ENCODE results near the gene TCF3.
A peak's percentile ranks its signal among the peaks of the same experiment; 100 is the strongest.

Gene TCF3

DNA sequence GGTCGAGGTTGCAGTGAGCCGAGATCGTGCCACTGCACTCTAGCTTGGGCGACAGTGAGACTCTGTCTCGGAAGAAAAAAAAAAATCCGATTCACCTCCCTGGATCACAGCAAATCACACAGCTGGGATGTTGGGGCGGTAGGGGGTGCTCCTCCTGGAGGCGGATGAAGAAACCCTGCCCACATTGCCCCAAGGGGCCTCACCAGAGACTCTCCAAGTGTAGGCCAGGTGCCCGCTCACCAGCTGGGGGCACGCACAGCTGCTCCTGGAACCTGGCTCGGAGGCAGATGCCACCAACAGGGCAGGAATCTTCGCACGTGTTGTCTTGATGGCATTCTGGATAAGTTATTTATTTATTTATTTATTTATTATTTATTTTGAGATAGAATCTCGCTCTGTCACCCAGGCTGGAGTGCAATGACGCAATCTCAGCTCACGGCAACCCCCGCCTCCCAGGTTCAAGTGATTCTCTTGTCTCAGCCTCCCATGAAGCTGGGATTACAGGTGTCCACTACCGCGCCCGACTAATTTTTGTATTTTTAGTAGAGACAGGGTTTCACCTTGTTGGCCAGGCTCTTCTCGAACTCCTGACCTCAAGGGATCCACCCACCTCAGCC lies 50.2 kb downstream of the TCF3 start:
- 95% methylated on average over 19 of the region's 21 CpGs for WGBS
- no peak overlapping the region for H2AK5ac ChIP-seq (ENCODE audit: low read length, severe bottlenecking)
- no peak overlapping the region for H2BK5ac ChIP-seq (ENCODE audit: low read depth, low read length, poor library complexity, severe bottlenecking)
- no peak overlapping the region for H3K4me2 ChIP-seq (ENCODE audit: low read length, poor library complexity, severe bottlenecking)
- no peak for DNase-seq
- peaks cover 29 to 43% of the 10 kb centered on the region in 2 experiments for H3K36me3 ChIP-seq (ENCODE audit: control insufficient read depth in 1 of 2, insufficient read depth in 2 of 2, low read depth in 1 of 2, low read length in 2 of 2)
- no peak overlapping the region for H3K27ac ChIP-seq (ENCODE audit: low read length, poor library complexity, severe bottlenecking)
- no peak overlapping the region for H2BK12ac ChIP-seq (ENCODE audit: low read length in 2 of 2)
- no peak overlapping the region for H3K14ac ChIP-seq (ENCODE audit: low read length in 2 of 2)
- H4K91ac ChIP-seq (ENCODE audit: low read length): no peak overlapping the region
- H3K9me3 ChIP-seq (ENCODE audit: control insufficient read depth, low read length): no peaks in the 10 kb centered on the region
- H3K4me1 ChIP-seq (ENCODE audit: control insufficient read depth, insufficient read depth, low read depth, low read length): peaks cover 18% of the 10 kb centered on the region
- H2BK120ac ChIP-seq (ENCODE audit: low read depth, low read length): no peak overlapping the region
- no peak overlapping the region for H3K4me3 ChIP-seq (ENCODE audit: insufficient read depth in 1 of 2, low read depth in 1 of 2, low read length in 2 of 2)
- no peak overlapping the region for H2BK15ac ChIP-seq (ENCODE audit: low read depth, poor library complexity, severe bottlenecking)
- H3K18ac ChIP-seq (ENCODE audit: low read depth in 1 of 2, low read length in 2 of 2): no peak overlapping the region
- H4K8ac ChIP-seq (ENCODE audit: low read length): no peak overlapping the region
- no peak overlapping the region for H2AFZ ChIP-seq (ENCODE audit: low read depth, low read length)
- peaks cover 22% of the 10 kb centered on the region for H3K79me1 ChIP-seq (replicated peaks; ENCODE audit: low read length, poor library complexity, severe bottlenecking)
- H3K4ac ChIP-seq (ENCODE audit: low read depth in 1 of 2, low read length in 2 of 2): no peak overlapping the region
- no peaks in the 10 kb centered on the region for H3K27me3 ChIP-seq (ENCODE audit: control insufficient read depth in 1 of 2, insufficient read depth in 1 of 2, low read length in 2 of 2)
- H3K23ac ChIP-seq (ENCODE audit: low read length in 2 of 2): no peak overlapping the region
- H3K9ac ChIP-seq (ENCODE audit: low read length): no peak overlapping the region

DNA sequence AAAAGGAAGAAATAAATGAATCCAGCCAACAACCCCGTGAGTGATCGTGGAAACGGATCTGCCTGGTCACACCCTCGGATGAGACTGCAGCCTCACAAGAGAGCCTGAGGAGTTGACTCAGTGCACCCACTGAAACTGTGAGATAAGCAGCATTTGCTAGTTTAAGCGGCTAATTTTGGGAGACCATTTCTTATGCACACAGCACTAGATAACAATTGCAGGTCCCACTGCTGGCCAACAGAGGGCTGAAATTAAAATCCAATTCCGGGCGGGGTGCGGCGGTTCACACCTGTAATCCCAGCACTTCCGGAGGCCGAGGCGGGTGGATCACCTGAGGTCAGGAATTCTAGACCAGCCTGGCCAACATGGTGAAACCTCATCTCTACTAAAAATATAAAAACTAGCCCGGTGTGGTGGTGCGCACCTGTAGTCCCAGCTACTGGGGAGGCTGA lies 50.8 kb downstream of the TCF3 start:
- Histone ChIP-seq H3K27ac (ENCODE audit: low read length, poor library complexity, severe bottlenecking) (no peak overlapping the region), H3K18ac (ENCODE audit: low read depth in 1 of 2, low read length in 2 of 2) (no peak overlapping the region), H2AK5ac (ENCODE audit: low read length, severe bottlenecking) (no peak overlapping the region), H3K23ac (ENCODE audit: low read length in 2 of 2) (no peak overlapping the region), H2BK120ac (ENCODE audit: low read depth, low read length) (no peak overlapping the region), H3K4me3 (ENCODE audit: insufficient read depth in 1 of 2, low read depth in 1 of 2, low read length in 2 of 2) (no peak overlapping the region), H4K8ac (ENCODE audit: low read length) (no peak overlapping the region), H2BK12ac (ENCODE audit: low read length in 2 of 2) (no peak overlapping the region), H3K79me1 (replicated peaks; ENCODE audit: low read length, poor library complexity, severe bottlenecking) (peaks cover 24% of the 10 kb centered on the region), H3K4me2 (ENCODE audit: low read length, poor library complexity, severe bottlenecking) (no peak overlapping the region), H3K4ac (ENCODE audit: low read depth in 1 of 2, low read length in 2 of 2) (no peak overlapping the region), H2BK5ac (ENCODE audit: low read depth, low read length, poor library complexity, severe bottlenecking) (no peak overlapping the region), H3K27me3 (ENCODE audit: control insufficient read depth in 1 of 2, insufficient read depth in 1 of 2, low read length in 2 of 2) (no peaks in the 10 kb centered on the region), H2BK15ac (ENCODE audit: low read depth, poor library complexity, severe bottlenecking) (no peak overlapping the region), H3K9me3 (ENCODE audit: control insufficient read depth, low read length) (no peaks in the 10 kb centered on the region), H2AFZ (ENCODE audit: low read depth, low read length) (no peak overlapping the region), H4K91ac (ENCODE audit: low read length) (no peak overlapping the region), H3K4me1 (ENCODE audit: control insufficient read depth, insufficient read depth, low read depth, low read length) (peaks cover 18% of the 10 kb centered on the region), H3K14ac (ENCODE audit: low read length in 2 of 2) (no peak overlapping the region), H3K36me3 (ENCODE audit: control insufficient read depth in 1 of 2, insufficient read depth in 2 of 2, low read depth in 1 of 2, low read length in 2 of 2) (peaks cover 35 to 47% of the 10 kb centered on the region in 2 experiments), H3K9ac (ENCODE audit: low read length) (no peak overlapping the region)
- DNase-seq: no peak
- 97% methylated on average over 14 of the region's 14 CpGs for whole genome bisulfite sequencing

- Histone ChIP-seq H2AK5ac (ENCODE audit: low read length, severe bottlenecking) (no peak overlapping the region), H3K18ac (ENCODE audit: low read depth in 1 of 2, low read length in 2 of 2) (no peak overlapping the region), H3K9ac (ENCODE audit: low read length) (no peak overlapping the region), H3K4me1 (ENCODE audit: control insufficient read depth, insufficient read depth, low read depth, low read length) (peaks cover 14% of the 10 kb centered on the region), H2BK5ac (ENCODE audit: low read depth, low read length, poor library complexity, severe bottlenecking) (no peak overlapping the region), H4K8ac (ENCODE audit: low read length) (no peak overlapping the region), H2BK15ac (ENCODE audit: low read depth, poor library complexity, severe bottlenecking) (no peak overlapping the region), H4K91ac (ENCODE audit: low read length) (peak overlapping the region; percentile 20), H2BK12ac (ENCODE audit: low read length in 2 of 2) (no peak overlapping the region), H3K23ac (ENCODE audit: low read length in 2 of 2) (no peak overlapping the region), H3K36me3 (ENCODE audit: control insufficient read depth in 1 of 2, insufficient read depth in 2 of 2, low read depth in 1 of 2, low read length in 2 of 2) (peaks cover 48 to 58% of the 10 kb centered on the region in 2 experiments), H2AFZ (ENCODE audit: low read depth, low read length) (no peak overlapping the region), H3K9me3 (ENCODE audit: control insufficient read depth, low read length) (no peaks in the 10 kb centered on the region), H3K27ac (ENCODE audit: low read length, poor library complexity, severe bottlenecking) (no peak overlapping the region), H3K27me3 (ENCODE audit: control insufficient read depth in 1 of 2, insufficient read depth in 1 of 2, low read length in 2 of 2) (no peaks in the 10 kb centered on the region), H2BK120ac (ENCODE audit: low read depth, low read length) (no peak overlapping the region), H3K4me3 (ENCODE audit: insufficient read depth in 1 of 2, low read depth in 1 of 2, low read length in 2 of 2) (no peak overlapping the region), H3K14ac (ENCODE audit: low read length in 2 of 2) (no peak overlapping the region), H3K4ac (ENCODE audit: low read depth in 1 of 2, low read length in 2 of 2) (no peak overlapping the region), H3K4me2 (ENCODE audit: low read length, poor library complexity, severe bottlenecking) (no peak overlapping the region), H3K79me1 (replicated peaks; ENCODE audit: low read length, poor library complexity, severe bottlenecking) (peaks cover 21% of the 10 kb centered on the region)
- WGBS: over 99% methylated on average over 15 of the region's 15 CpGs
- DNase-seq: no peak
These were observed 53.0 kb downstream of the TCF3 start for GRCh38 chr19:1599460-1599846.

DNA sequence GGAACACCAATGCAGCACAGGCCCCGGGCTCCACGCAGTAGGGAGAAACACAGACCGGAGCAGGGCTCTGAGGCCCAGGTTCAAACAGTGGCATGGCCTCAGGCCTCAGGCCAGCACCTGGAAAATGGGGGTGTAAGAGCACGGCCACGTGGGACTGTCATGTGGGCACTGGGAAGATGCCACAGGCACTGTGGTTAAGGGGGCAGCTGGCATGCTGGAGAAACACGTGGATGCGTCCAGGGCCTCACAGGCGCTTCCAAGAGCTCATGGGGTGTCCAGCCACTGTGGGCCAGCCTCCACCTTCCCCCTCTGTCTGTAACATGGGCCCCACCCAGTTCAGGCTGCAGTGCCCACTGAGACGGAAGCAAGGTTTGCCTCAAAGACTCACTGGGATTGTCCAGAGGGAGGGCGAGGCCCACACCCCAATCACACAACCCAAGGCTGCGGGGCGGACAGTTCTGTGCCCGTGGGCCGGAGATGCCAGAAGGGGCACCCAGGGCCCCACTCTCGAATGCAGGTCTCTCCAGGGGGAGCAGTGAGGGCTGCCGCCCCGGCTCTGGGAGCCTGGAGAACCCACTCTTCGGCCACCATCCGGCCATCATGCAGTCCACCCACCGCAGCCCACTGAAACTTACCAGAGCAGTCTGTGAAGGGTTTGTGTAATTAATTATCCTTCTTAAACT lies 53.5 kb downstream of the TCF3 start:
- no peak overlapping the region for H2BK5ac ChIP-seq (ENCODE audit: low read depth, low read length, poor library complexity, severe bottlenecking)
- peaks cover 21% of the 10 kb centered on the region for H3K79me1 ChIP-seq (replicated peaks; ENCODE audit: low read length, poor library complexity, severe bottlenecking)
- no peak overlapping the region for H3K23ac ChIP-seq (ENCODE audit: low read length in 2 of 2)
- H3K4me2 ChIP-seq (ENCODE audit: low read length, poor library complexity, severe bottlenecking): no peak overlapping the region
- no peak overlapping the region for H2BK120ac ChIP-seq (ENCODE audit: low read depth, low read length)
- H3K9me3 ChIP-seq (ENCODE audit: control insufficient read depth, low read length): no peaks in the 10 kb centered on the region
- peak overlapping the region; percentile 0 for H4K8ac ChIP-seq (ENCODE audit: low read length)
- no peak overlapping the region for H3K4ac ChIP-seq (ENCODE audit: low read depth in 1 of 2, low read length in 2 of 2)
- no peak overlapping the region for H2AFZ ChIP-seq (ENCODE audit: low read depth, low read length)
- no peak overlapping the region for H3K27ac ChIP-seq (ENCODE audit: low read length, poor library complexity, severe bottlenecking)
- H3K4me3 ChIP-seq (ENCODE audit: insufficient read depth in 1 of 2, low read depth in 1 of 2, low read length in 2 of 2): no peak overlapping the region
- H3K18ac ChIP-seq (ENCODE audit: low read depth in 1 of 2, low read length in 2 of 2): no peak overlapping the region
- H3K27me3 ChIP-seq (ENCODE audit: control insufficient read depth in 1 of 2, insufficient read depth in 1 of 2, low read length in 2 of 2): no peaks in the 10 kb centered on the region
- no peak overlapping the region for H4K91ac ChIP-seq (ENCODE audit: low read length)
- 97% methylated on average over 19 of the region's 20 CpGs for WGBS
- no peak for DNase-seq
- H3K14ac ChIP-seq (ENCODE audit: low read length in 2 of 2): no peak overlapping the region
- no peak overlapping the region for H2BK12ac ChIP-seq (ENCODE audit: low read length in 2 of 2)
- H2BK15ac ChIP-seq (ENCODE audit: low read depth, poor library complexity, severe bottlenecking): no peak overlapping the region
- H3K9ac ChIP-seq (ENCODE audit: low read length): no peak overlapping the region
- H3K36me3 ChIP-seq (ENCODE audit: control insufficient read depth in 1 of 2, insufficient read depth in 2 of 2, low read depth in 1 of 2, low read length in 2 of 2): peaks cover 53 to 62% of the 10 kb centered on the region in 2 experiments
- H3K4me1 ChIP-seq (ENCODE audit: control insufficient read depth, insufficient read depth, low read depth, low read length): peaks cover 10% of the 10 kb centered on the region
- H2AK5ac ChIP-seq (ENCODE audit: low read length, severe bottlenecking): no peak overlapping the region

Data from mesenchymal stem cell (in vitro differentiated cells and primary cell).